Nephron (organoid): Measurements from ENCODE around the gene LSM14B.

Source experiments
- H3K27ac Mint-ChIP-seq, 3 experiments: 2 replicates each; pipeline ENCODE4 v1.8.0; 2020; ENCODE audit warnings: mixed read lengths in 3 of 3, mild to moderate bottlenecking in 2 of 3, moderate library complexity in 1 of 3
- H3K27me3 Mint-ChIP-seq: 2 replicates; pipeline ENCODE4 v1.8.0; 2021; ENCODE audit warnings: low read depth, mild to moderate bottlenecking, moderate library complexity, mixed read lengths
- H3K36me3 Mint-ChIP-seq: 2 replicates; pipeline ENCODE4 v1.8.0; 2020; ENCODE audit warnings: low read depth, mixed read lengths
- H3K4me1 Mint-ChIP-seq: 2 replicates; pipeline ENCODE4 v1.8.0; 2020; ENCODE audit warnings: mixed read lengths
- H3K4me3 Mint-ChIP-seq, 3 experiments: 2 replicates each; pipeline ENCODE4 v1.8.0; 2020; ENCODE audit warnings: mild to moderate bottlenecking in 3 of 3, mixed read lengths in 3 of 3, moderate library complexity in 2 of 3
- H3K9me3 Mint-ChIP-seq: 2 replicates; pipeline ENCODE4 v1.8.0; 2020; ENCODE audit warnings: mixed read lengths
- CTCF ChIP-seq, 3 experiments: fragments of 200-600 bp; sonication (generic); IDR thresholded peaks; one replicate each; pipeline ENCODE4 v1.5.0; 2021; ENCODE audit warnings: antibody characterized with exemption in 3 of 3; ENCODE audit not compliant: unreplicated experiment in 3 of 3

LSM14B gene

GRCh38 chr20:62096421-62097380, 25.6 kb upstream of the LSM14B start:
- no peak overlapping the region for H3K27ac Mint-ChIP-seq
- H3K4me3 Mint-ChIP-seq: no peak overlapping the region
- H3K9me3 Mint-ChIP-seq: peaks cover 3% of the 10 kb centered on the region
- peaks cover 15% of the 10 kb centered on the region for H3K27me3 Mint-ChIP-seq
- H3K4me1 Mint-ChIP-seq: no peaks in the 10 kb centered on the region
- TF ChIP-seq CTCF (IDR thresholded peaks at IDR 0.05; ENCODE audit: unreplicated experiment in 3 of 3): no peak
- H3K36me3 Mint-ChIP-seq: no peaks in the 10 kb centered on the region

GRCh38 chr20:62097881-62098407, 24.3 kb upstream of the LSM14B start:
- no peak overlapping the region for H3K4me3 Mint-ChIP-seq
- no peak for TF ChIP-seq CTCF (IDR thresholded peaks at IDR 0.05; ENCODE audit: unreplicated experiment in 3 of 3)
- no peaks in the 10 kb centered on the region for H3K4me1 Mint-ChIP-seq
- no peaks in the 10 kb centered on the region for H3K36me3 Mint-ChIP-seq
- no peak overlapping the region for H3K27ac Mint-ChIP-seq
- H3K27me3 Mint-ChIP-seq: peaks cover 13% of the 10 kb centered on the region
- H3K9me3 Mint-ChIP-seq: peaks cover 3% of the 10 kb centered on the region

GRCh38 chr20:62101078-62101477, 21.2 kb upstream of the LSM14B start:
- no peak for TF ChIP-seq CTCF (IDR thresholded peaks at IDR 0.05; ENCODE audit: unreplicated experiment in 3 of 3)
- Mint-ChIP-seq H3K27me3 (peaks cover 18% of the 10 kb centered on the region), H3K36me3 (no peaks in the 10 kb centered on the region), H3K4me3 (no peak overlapping the region), H3K4me1 (peaks cover 4% of the 10 kb centered on the region), H3K27ac (no peak overlapping the region), H3K9me3 (peaks cover 10% of the 10 kb centered on the region)

- Mint-ChIP-seq H3K36me3 (peaks cover under 1% of the 10 kb centered on the region), H3K4me1 (peaks cover 4% of the 10 kb centered on the region), H3K27ac (no peak overlapping the region), H3K4me3 (no peak overlapping the region), H3K9me3 (peaks cover 20% of the 10 kb centered on the region), H3K27me3 (peaks cover 24% of the 10 kb centered on the region)
- TF ChIP-seq CTCF (IDR thresholded peaks at IDR 0.05; ENCODE audit: unreplicated experiment in 3 of 3): no peak
Observed at GRCh38 chr20:62103508-62104233, 18.6 kb upstream of the LSM14B start.

- Mint-ChIP-seq H3K9me3 (peaks cover 26% of the 10 kb centered on the region), H3K4me3 (no peak overlapping the region), H3K27me3 (peaks cover 18% of the 10 kb centered on the region), H3K4me1 (peaks cover 4% of the 10 kb centered on the region), H3K36me3 (peaks cover 7% of the 10 kb centered on the region), H3K27ac (no peak overlapping the region)
- TF ChIP-seq CTCF (IDR thresholded peaks at IDR 0.05; ENCODE audit: unreplicated experiment in 3 of 3): no peak
Observed at GRCh38 chr20:62104234-62104789, 18.0 kb upstream of the LSM14B start.
